K562 (cell line): ENCODE results near the gene LIMS1. TPM values are rescaled to one million over a fixed set of nuclear protein-coding genes. Genes with fewer than 3 reads are reported as not detected.

Source experiments
- BCL6 ChIP-seq: fragments of 250-450 bp; sonication (Bioruptor Pico); IDR thresholded peaks from 2 replicates; pipeline ENCODE4 v1.4.0; 2020
- DNMT1 ChIP-seq: fragments of 450-650 bp; IDR thresholded peaks from 2 replicates; pipeline ENCODE4 v1.6.1; 2016; ENCODE audit warnings: antibody characterized with exemption, mild to moderate bottlenecking
- FOXA3 ChIP-seq, 2 experiments: fragments of 450-650 bp in 1 of 2; sonication (generic) in 1 of 2; formaldehyde crosslinking; IDR thresholded peaks in 1 of 2; conservative IDR thresholded peaks in 1 of 2; 2 replicates each; pipeline versions ENCODE4 v1.4.0 to v1.8.0; 2020 to 2022; ENCODE audit warnings: mild to moderate bottlenecking in 2 of 2, missing genetic modification reagents in 1 of 2
- FOXP4 ChIP-seq: sonication (generic); formaldehyde crosslinking; IDR thresholded peaks from 2 replicates; pipeline ENCODE4 v1.8.0; 2022; ENCODE audit warnings: mild to moderate bottlenecking, missing genetic modification reagents, borderline replicate concordance
- JUND ChIP-seq, 2 experiments: IDR thresholded peaks; 2 replicates in 1 of 2; 3 replicates in 1 of 2; pipeline ENCODE4 v1.6.1; 2011; ENCODE audit warnings: borderline replicate concordance in 2 of 2, low read depth in 2 of 2, low read length in 2 of 2, improper control_type of control experiment in 1 of 2, missing biosample characterization in 1 of 2, missing genetic modification characterization in 1 of 2, missing genetic modification reagents in 1 of 2
- MAFF ChIP-seq: IDR thresholded peaks from 2 replicates; pipeline ENCODE4 v1.6.1; 2012; ENCODE audit warnings: low read length, improper control_type of control experiment
- MIER1 ChIP-seq: fragments of 450-650 bp; IDR thresholded peaks from 2 replicates; pipeline ENCODE4 v1.6.1; 2016; ENCODE audit warnings: antibody characterized with exemption, mild to moderate bottlenecking, low read depth
- NFE2 ChIP-seq: IDR thresholded peaks from 2 replicates; pipeline ENCODE4 v1.6.1; 2014; ENCODE audit warnings: antibody characterized with exemption, low read depth
- NONO ChIP-seq, 2 experiments: fragments of 200-400 bp in 1 of 2; fragments of 450-650 bp in 1 of 2; formaldehyde crosslinking in 1 of 2; IDR thresholded peaks; 2 replicates each; pipeline ENCODE4 v1.6.1; 2017; ENCODE audit warnings: low read depth in 2 of 2, mild to moderate bottlenecking in 2 of 2, moderate library complexity in 2 of 2, low read length in 1 of 2
- NR2F6 ChIP-seq: fragments of 450-650 bp; formaldehyde crosslinking; IDR thresholded peaks from 2 replicates; pipeline ENCODE4 v1.4.0; 2020; ENCODE audit warnings: mild to moderate bottlenecking
- TCF15 ChIP-seq: fragments of 250-450 bp; sonication (Bioruptor Pico); IDR thresholded peaks from 2 replicates; pipeline ENCODE4 v1.8.0; 2022; ENCODE audit warnings: moderate library complexity, mild to moderate bottlenecking, inconsistent platforms
- XRCC4 ChIP-seq: IDR thresholded peaks from one replicate; pipeline ENCODE4 v1.6.1; 2011; ENCODE audit not compliant: insufficient read depth, insufficient read length; ENCODE audit errors: extremely low read depth
- ZNF445 ChIP-seq: fragments of 250-450 bp; sonication (Bioruptor Pico); IDR thresholded peaks from 2 replicates; pipeline ENCODE4 v1.4.0; 2020; ENCODE audit warnings: low read depth, mild to moderate bottlenecking, moderate library complexity
- ZNF785 ChIP-seq: fragments of 250-450 bp; sonication (Bioruptor Pico); IDR thresholded peaks from 2 replicates; pipeline ENCODE4 v1.4.0; 2020; ENCODE audit warnings: mild to moderate bottlenecking
- polyA plus RNA-seq, 8 experiments: library from polyadenylated mRNA; depleted of rRNA in 4 of 8; stranded (reverse) in 5 of 8; unstranded in 3 of 8; fragments of >200 nt; fragmentation: Nextera tagmentation in 2 of 8; fragmentation: Illumina TruSeq in 1 of 8; extraction: Ambion mirVana in 2 of 8; extraction: Trizol in 1 of 8; gene quantifications; 2 replicates each; pipeline versions ENCODE4 v1.2.1 to v1.2.3, GENCODE V29; 2011 to 2014; ENCODE audit warnings: inconsistent platforms in 1 of 8, missing spikeins in 1 of 8
- total RNA-seq, 7 experiments: library from RNA; depleted of rRNA in 6 of 7; stranded (reverse); fragments of >200 nt in 6 of 7; fragmentation: Illumina TruSeq in 2 of 7; extraction: Trizol in 2 of 7; gene quantifications; 2 replicates each; pipeline versions ENCODE4 v1.2.1 to v1.2.3, GENCODE V29; 2011 to 2021; ENCODE audit warnings: low replicate concordance in 1 of 7
- TF ChIP-seq, protein P1 (sequence below): sonication (generic); formaldehyde crosslinking; IDR thresholded peaks from 2 replicates; pipeline ENCODE4 v1.8.0; 2022; ENCODE audit warnings: mild to moderate bottlenecking, missing genetic modification reagents
- TF ChIP-seq, protein P2 (sequence below), 2 experiments: IDR thresholded peaks; 2 replicates each; pipeline ENCODE4 v1.6.1; 2011; ENCODE audit warnings: borderline replicate concordance in 1 of 2, control low read depth in 1 of 2, low read depth in 1 of 2, low read length in 1 of 2, mild to moderate bottlenecking in 1 of 2, mixed read lengths in 1 of 2, moderate library complexity in 1 of 2; ENCODE audit not compliant: insufficient read depth in 1 of 2, insufficient read length in 1 of 2, poor library complexity in 1 of 2, severe bottlenecking in 1 of 2; ENCODE audit errors: extremely low read depth in 1 of 2

The LIMS1 gene
- total and polyA plus RNA-seq, 9 of the 15 experiments (the other 6 are each of a cell fraction or from before 2014, with no cell fraction given): 52.8 to 134 (median 81.0) TPM

DNA sequence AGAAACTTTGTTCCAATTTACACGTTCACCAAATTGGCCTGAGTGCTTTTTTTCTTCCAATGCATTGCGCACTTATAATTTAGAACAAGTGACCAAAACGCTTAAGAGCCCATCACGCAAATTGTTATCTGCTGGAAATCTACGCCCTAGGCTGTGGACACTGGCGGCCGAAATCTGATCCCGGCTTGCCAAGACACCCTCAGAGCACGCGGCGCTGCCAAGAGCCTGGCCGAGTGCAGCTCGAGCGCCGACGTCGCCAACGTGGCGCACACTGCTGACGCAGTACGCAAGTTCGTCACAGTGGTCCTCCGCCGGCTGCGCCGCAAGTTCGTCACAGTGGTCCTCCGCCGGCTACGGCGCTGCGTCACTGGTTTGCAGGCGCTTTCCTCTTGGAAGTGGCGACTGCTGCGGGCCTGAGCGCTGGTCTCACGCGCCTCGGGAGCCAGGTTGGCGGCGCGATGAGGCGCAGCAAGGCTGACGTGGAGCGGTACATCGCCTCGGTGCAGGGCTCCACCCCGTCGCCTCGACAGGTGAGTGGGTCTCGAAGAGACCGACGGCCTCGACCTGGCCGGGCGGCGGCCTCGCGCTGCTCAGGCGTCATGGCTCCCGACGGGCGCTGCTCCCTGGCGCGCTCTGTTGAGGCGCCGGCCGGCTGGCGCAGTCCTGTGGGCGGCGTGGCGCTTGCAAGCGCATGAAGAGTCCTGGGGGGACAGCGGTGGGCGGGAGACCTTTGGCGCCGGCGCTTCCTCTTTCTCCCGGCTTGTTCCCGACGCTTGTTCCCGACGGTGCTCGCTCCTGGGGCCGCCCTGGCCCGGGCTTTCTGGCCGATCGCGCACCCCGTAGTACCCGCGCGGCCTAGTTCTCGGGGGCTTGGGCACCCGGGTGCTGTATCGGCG lies 185.1 kb downstream of the LIMS1 start, which contains the start of gene RANBP2 (continued):
- TF ChIP-seq NONO (IDR thresholded peaks at IDR 0.05; ENCODE audit: low read depth in 2 of 2, low read length in 1 of 2): peak; percentile 30 to 80; a peak in 2 of 4 replicates
- no peak for TF ChIP-seq TCF15 (CRISPR knock-in tag)
- no peak for TF ChIP-seq BCL6 (CRISPR knock-in tag)
- TF ChIP-seq ZNF445: no peak
- no peak; the same call in 1 of the 2 replicates for TF ChIP-seq NR2F6 (CRISPR knock-in tag)
- peak; percentile 36; the same call in 1 of the 2 replicates for TF ChIP-seq NFE2
- no peak for TF ChIP-seq DNMT1
- peak; percentile 78 for TF ChIP-seq JUND (IDR thresholded peaks at IDR 0.05; ENCODE audit: borderline replicate concordance, low read depth, low read length)
- no peak for TF ChIP-seq JUND (tag; IDR thresholded peaks at IDR 0.05; ENCODE audit: borderline replicate concordance, low read depth, low read length)
- no peak; the same call in 1 of the 2 replicates for TF ChIP-seq MIER1
- TF ChIP-seq ZNF785 (CRISPR knock-in tag): no peak
- peak; percentile 93 for TF ChIP-seq FOXP4 (CRISPR knock-in tag)
- no peak for TF ChIP-seq XRCC4
- TF ChIP-seq, protein P1, sequence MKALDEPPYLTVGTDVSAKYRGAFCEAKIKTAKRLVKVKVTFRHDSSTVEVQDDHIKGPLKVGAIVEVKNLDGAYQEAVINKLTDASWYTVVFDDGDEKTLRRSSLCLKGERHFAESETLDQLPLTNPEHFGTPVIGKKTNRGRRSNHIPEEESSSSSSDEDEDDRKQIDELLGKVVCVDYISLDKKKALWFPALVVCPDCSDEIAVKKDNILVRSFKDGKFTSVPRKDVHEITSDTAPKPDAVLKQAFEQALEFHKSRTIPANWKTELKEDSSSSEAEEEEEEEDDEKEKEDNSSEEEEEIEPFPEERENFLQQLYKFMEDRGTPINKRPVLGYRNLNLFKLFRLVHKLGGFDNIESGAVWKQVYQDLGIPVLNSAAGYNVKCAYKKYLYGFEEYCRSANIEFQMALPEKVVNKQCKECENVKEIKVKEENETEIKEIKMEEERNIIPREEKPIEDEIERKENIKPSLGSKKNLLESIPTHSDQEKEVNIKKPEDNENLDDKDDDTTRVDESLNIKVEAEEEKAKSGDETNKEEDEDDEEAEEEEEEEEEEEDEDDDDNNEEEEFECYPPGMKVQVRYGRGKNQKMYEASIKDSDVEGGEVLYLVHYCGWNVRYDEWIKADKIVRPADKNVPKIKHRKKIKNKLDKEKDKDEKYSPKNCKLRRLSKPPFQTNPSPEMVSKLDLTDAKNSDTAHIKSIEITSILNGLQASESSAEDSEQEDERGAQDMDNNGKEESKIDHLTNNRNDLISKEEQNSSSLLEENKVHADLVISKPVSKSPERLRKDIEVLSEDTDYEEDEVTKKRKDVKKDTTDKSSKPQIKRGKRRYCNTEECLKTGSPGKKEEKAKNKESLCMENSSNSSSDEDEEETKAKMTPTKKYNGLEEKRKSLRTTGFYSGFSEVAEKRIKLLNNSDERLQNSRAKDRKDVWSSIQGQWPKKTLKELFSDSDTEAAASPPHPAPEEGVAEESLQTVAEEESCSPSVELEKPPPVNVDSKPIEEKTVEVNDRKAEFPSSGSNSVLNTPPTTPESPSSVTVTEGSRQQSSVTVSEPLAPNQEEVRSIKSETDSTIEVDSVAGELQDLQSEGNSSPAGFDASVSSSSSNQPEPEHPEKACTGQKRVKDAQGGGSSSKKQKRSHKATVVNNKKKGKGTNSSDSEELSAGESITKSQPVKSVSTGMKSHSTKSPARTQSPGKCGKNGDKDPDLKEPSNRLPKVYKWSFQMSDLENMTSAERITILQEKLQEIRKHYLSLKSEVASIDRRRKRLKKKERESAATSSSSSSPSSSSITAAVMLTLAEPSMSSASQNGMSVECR: peak; percentile 94
- no peak for TF ChIP-seq MAFF
- TF ChIP-seq, protein P2, sequence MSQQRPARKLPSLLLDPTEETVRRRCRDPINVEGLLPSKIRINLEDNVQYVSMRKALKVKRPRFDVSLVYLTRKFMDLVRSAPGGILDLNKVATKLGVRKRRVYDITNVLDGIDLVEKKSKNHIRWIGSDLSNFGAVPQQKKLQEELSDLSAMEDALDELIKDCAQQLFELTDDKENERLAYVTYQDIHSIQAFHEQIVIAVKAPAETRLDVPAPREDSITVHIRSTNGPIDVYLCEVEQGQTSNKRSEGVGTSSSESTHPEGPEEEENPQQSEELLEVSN (IDR thresholded peaks at IDR 0.05; ENCODE audit: borderline replicate concordance in 1 of 2, extremely low read depth in 1 of 2, insufficient read depth in 1 of 2, insufficient read length in 1 of 2, low read depth in 1 of 2, low read length in 1 of 2, poor library complexity in 1 of 2, severe bottlenecking in 1 of 2): peak; percentile 96 to 97
- TF ChIP-seq FOXA3 (CRISPR knock-in tag; conservative IDR thresholded peaks at IDR 0.05 in 1 of 2, IDR thresholded peaks at IDR 0.05 in 1 of 2): peak in 1 of 2 experiments; percentile 86; a peak in 2 of 4 replicates
